ENCODE data around the gene SNAI1. TPM values are rescaled to one million over a fixed set of nuclear protein-coding genes. Genes with fewer than 3 reads are reported as not detected.

The SNAI1 gene
- total RNA-seq, 8 experiments from 2014 or later = 0.66 to 5.2 (median 1.9) TPM

Other genes with a start within 250 kb of the SNAI1 start
- 10 to 100 TPM in 3 of 8 experiments, 1 to 10 TPM in 5; 3.7 to 15.5 (median 7.1) TPM for gene SLC9A8, start 170.2 kb upstream of the SNAI1 start, total RNA-seq
- 1 to 10 TPM; 2.2 to 6.8 (median 4.6) TPM for gene SPATA2, start 67.5 kb upstream of the SNAI1 start, total RNA-seq
- 100 to 1,000 TPM in 1 of 8 experiments, 10 to 100 TPM in 7; 27.8 to 125 (median 46.0) TPM for gene RNF114, start 46.6 kb upstream of the SNAI1 start, total RNA-seq
- gene UBE2V1, start 130.2 kb downstream of the SNAI1 start, total RNA-seq = 100 to 1,000 TPM in 2 of 8 experiments, 10 to 100 TPM in 6; 55.7 to 158 (median 87.4) TPM
- 10 to 100 TPM in 6 of 8 experiments, 1 to 10 TPM in 2; 6.9 to 43.7 (median 19.8) TPM for gene PEDS1, start 170.7 kb downstream of the SNAI1 start, total RNA-seq
- gene CEBPB, start 207.8 kb downstream of the SNAI1 start, total RNA-seq = 10 to 100 TPM in 3 of 8 experiments, 1 to 10 TPM in 5; 3.3 to 19.4 (median 8.9) TPM

Measured in motor neuron (in vitro differentiated cells).